ENCODE data around the gene RGS8.

Gene RGS8

GRCh38 chr1:182715531-182715930 is 31.1 kb upstream of the RGS8 start:
- Histone ChIP-seq H3K4me1 (ENCODE audit: control insufficient read depth, insufficient read depth, low read length) (no peaks in the 10 kb centered on the region), H3K27ac (ENCODE audit: low read depth, low read length) (no peak overlapping the region)

GRCh38 chr1:182714546-182714945 is 30.2 kb upstream of the RGS8 start:
- no peaks in the 10 kb centered on the region for H3K27me3 ChIP-seq (ENCODE audit: control insufficient read depth, insufficient read depth, low read length)
- no peak overlapping the region for H3K4me3 ChIP-seq (ENCODE audit: low read length)
- H3K4me1 ChIP-seq (ENCODE audit: control insufficient read depth, insufficient read depth, low read length), result no peaks in the 10 kb centered on the region
- H3K9ac ChIP-seq (ENCODE audit: low read length), result no peak overlapping the region
- no peak overlapping the region for H3K27ac ChIP-seq (ENCODE audit: low read depth, low read length)
- H3K36me3 ChIP-seq (ENCODE audit: control insufficient read depth, insufficient read depth, low read length), result no peaks in the 10 kb centered on the region

More at GRCh38 chr1:182715531-182715930, 31.1 kb upstream of the RGS8 start:
- Histone ChIP-seq H3K27me3 (ENCODE audit: control insufficient read depth, insufficient read depth, low read length) (no peaks in the 10 kb centered on the region), H3K36me3 (ENCODE audit: control insufficient read depth, insufficient read depth, low read length) (no peaks in the 10 kb centered on the region), H3K9ac (ENCODE audit: low read length) (no peak overlapping the region), H3K4me3 (ENCODE audit: low read length) (no peak overlapping the region)

- H3K27ac ChIP-seq (ENCODE audit: low read depth, low read length), result no peak overlapping the region
- H3K27me3 ChIP-seq (ENCODE audit: control insufficient read depth, insufficient read depth, low read length), result no peaks in the 10 kb centered on the region
- no peaks in the 10 kb centered on the region for H3K36me3 ChIP-seq (ENCODE audit: control insufficient read depth, insufficient read depth, low read length)
- no peak overlapping the region for H3K9ac ChIP-seq (ENCODE audit: low read length)
- no peaks in the 10 kb centered on the region for H3K4me1 ChIP-seq (ENCODE audit: control insufficient read depth, insufficient read depth, low read length)
- H3K4me3 ChIP-seq (ENCODE audit: low read length), result no peak overlapping the region
Measured at GRCh38 chr1:182713939-182714338, 29.6 kb upstream of the RGS8 start.

GRCh38 chr1:182713492-182713891 is 29.1 kb upstream of the RGS8 start:
- no peak overlapping the region for H3K4me3 ChIP-seq (ENCODE audit: low read length)
- no peaks in the 10 kb centered on the region for H3K27me3 ChIP-seq (ENCODE audit: control insufficient read depth, insufficient read depth, low read length)
- H3K4me1 ChIP-seq (ENCODE audit: control insufficient read depth, insufficient read depth, low read length), result no peaks in the 10 kb centered on the region
- H3K9ac ChIP-seq (ENCODE audit: low read length), result no peak overlapping the region
- no peaks in the 10 kb centered on the region for H3K36me3 ChIP-seq (ENCODE audit: control insufficient read depth, insufficient read depth, low read length)
- H3K27ac ChIP-seq (ENCODE audit: low read depth, low read length), result no peak overlapping the region

GRCh38 chr1:182709855-182710254 is 25.5 kb upstream of the RGS8 start:
- no peaks in the 10 kb centered on the region for H3K4me1 ChIP-seq (ENCODE audit: control insufficient read depth, insufficient read depth, low read length)

GRCh38 chr1:182709225-182709764 is 24.9 kb upstream of the RGS8 start:
- no peak overlapping the region for H3K4me3 ChIP-seq (ENCODE audit: low read length)
- no peaks in the 10 kb centered on the region for H3K27me3 ChIP-seq (ENCODE audit: control insufficient read depth, insufficient read depth, low read length)
- H3K36me3 ChIP-seq (ENCODE audit: control insufficient read depth, insufficient read depth, low read length), result no peaks in the 10 kb centered on the region
- H3K4me1 ChIP-seq (ENCODE audit: control insufficient read depth, insufficient read depth, low read length), result no peaks in the 10 kb centered on the region
- H3K9ac ChIP-seq (ENCODE audit: low read length), result no peak overlapping the region
- H3K27ac ChIP-seq (ENCODE audit: low read depth, low read length), result no peak overlapping the region

More at GRCh38 chr1:182709855-182710254, 25.5 kb upstream of the RGS8 start:
- Histone ChIP-seq H3K27me3 (ENCODE audit: control insufficient read depth, insufficient read depth, low read length) (no peaks in the 10 kb centered on the region), H3K4me3 (ENCODE audit: low read length) (no peak overlapping the region), H3K36me3 (ENCODE audit: control insufficient read depth, insufficient read depth, low read length) (no peaks in the 10 kb centered on the region), H3K27ac (ENCODE audit: low read depth, low read length) (no peak overlapping the region), H3K9ac (ENCODE audit: low read length) (no peak overlapping the region)

GRCh38 chr1:182707122-182707521 is 22.7 kb upstream of the RGS8 start:
- Histone ChIP-seq H3K27ac (ENCODE audit: low read depth, low read length) (no peak overlapping the region), H3K4me3 (ENCODE audit: low read length) (no peak overlapping the region), H3K9ac (ENCODE audit: low read length) (no peak overlapping the region), H3K36me3 (ENCODE audit: control insufficient read depth, insufficient read depth, low read length) (no peaks in the 10 kb centered on the region), H3K4me1 (ENCODE audit: control insufficient read depth, insufficient read depth, low read length) (no peaks in the 10 kb centered on the region), H3K27me3 (ENCODE audit: control insufficient read depth, insufficient read depth, low read length) (no peaks in the 10 kb centered on the region)

GRCh38 chr1:182704677-182705076 is 20.3 kb upstream of the RGS8 start:
- no peaks in the 10 kb centered on the region for H3K27me3 ChIP-seq (ENCODE audit: control insufficient read depth, insufficient read depth, low read length)
- no peak overlapping the region for H3K4me3 ChIP-seq (ENCODE audit: low read length)
- no peaks in the 10 kb centered on the region for H3K36me3 ChIP-seq (ENCODE audit: control insufficient read depth, insufficient read depth, low read length)
- no peaks in the 10 kb centered on the region for H3K4me1 ChIP-seq (ENCODE audit: control insufficient read depth, insufficient read depth, low read length)
- no peak overlapping the region for H3K27ac ChIP-seq (ENCODE audit: low read depth, low read length)
- H3K9ac ChIP-seq (ENCODE audit: low read length), result no peak overlapping the region

GRCh38 chr1:182703539-182703938 is 19.2 kb upstream of the RGS8 start:
- Histone ChIP-seq H3K36me3 (ENCODE audit: control insufficient read depth, insufficient read depth, low read length) (no peaks in the 10 kb centered on the region), H3K27me3 (ENCODE audit: control insufficient read depth, insufficient read depth, low read length) (no peaks in the 10 kb centered on the region)

GRCh38 chr1:182702826-182703524 is 18.6 kb upstream of the RGS8 start:
- Histone ChIP-seq H3K9ac (ENCODE audit: low read length) (no peak overlapping the region), H3K27me3 (ENCODE audit: control insufficient read depth, insufficient read depth, low read length) (no peaks in the 10 kb centered on the region)

More at GRCh38 chr1:182703539-182703938, 19.2 kb upstream of the RGS8 start:
- Histone ChIP-seq H3K4me3 (ENCODE audit: low read length) (no peak overlapping the region), H3K9ac (ENCODE audit: low read length) (no peak overlapping the region), H3K4me1 (ENCODE audit: control insufficient read depth, insufficient read depth, low read length) (no peaks in the 10 kb centered on the region), H3K27ac (ENCODE audit: low read depth, low read length) (no peak overlapping the region)

GRCh38 chr1:182700351-182700709 is 15.9 kb upstream of the RGS8 start:
- Histone ChIP-seq H3K9ac (ENCODE audit: low read length) (no peak overlapping the region), H3K4me3 (ENCODE audit: low read length) (no peak overlapping the region), H3K27ac (ENCODE audit: low read depth, low read length) (no peak overlapping the region), H3K27me3 (ENCODE audit: control insufficient read depth, insufficient read depth, low read length) (no peaks in the 10 kb centered on the region), H3K4me1 (ENCODE audit: control insufficient read depth, insufficient read depth, low read length) (no peaks in the 10 kb centered on the region), H3K36me3 (ENCODE audit: control insufficient read depth, insufficient read depth, low read length) (no peaks in the 10 kb centered on the region)

More at GRCh38 chr1:182702826-182703524, 18.6 kb upstream of the RGS8 start:
- Histone ChIP-seq H3K4me1 (ENCODE audit: control insufficient read depth, insufficient read depth, low read length) (no peaks in the 10 kb centered on the region), H3K36me3 (ENCODE audit: control insufficient read depth, insufficient read depth, low read length) (no peaks in the 10 kb centered on the region), H3K4me3 (ENCODE audit: low read length) (no peak overlapping the region), H3K27ac (ENCODE audit: low read depth, low read length) (no peak overlapping the region)

- H3K27ac ChIP-seq (ENCODE audit: low read depth, low read length), result no peak overlapping the region
- H3K4me3 ChIP-seq (ENCODE audit: low read length), result no peak overlapping the region
- no peaks in the 10 kb centered on the region for H3K36me3 ChIP-seq (ENCODE audit: control insufficient read depth, insufficient read depth, low read length)
- H3K9ac ChIP-seq (ENCODE audit: low read length), result no peak overlapping the region
- H3K27me3 ChIP-seq (ENCODE audit: control insufficient read depth, insufficient read depth, low read length), result no peaks in the 10 kb centered on the region
- H3K4me1 ChIP-seq (ENCODE audit: control insufficient read depth, insufficient read depth, low read length), result no peaks in the 10 kb centered on the region
Measured at GRCh38 chr1:182699393-182700350, 15.3 kb upstream of the RGS8 start.
